Measurements from ENCODE around the gene POU3F4.

POU3F4 gene

GRCh38 chrX:83508006-83508405, at the start of gene POU3F4:
POU3F4 (plus strand) TSS chrX:83508290; CDS start chrX:83508325, 35 bp downstream.
- no peak within 1 kb of the TSS for H3K27ac ChIP-seq (ENCODE audit: low read length)
- peaks cover 41 to 66% of the 10 kb centered on the region in 2 donors for H3K27me3 ChIP-seq (ENCODE audit: control insufficient read depth in 1 of 2, insufficient read depth in 2 of 2, low read length in 2 of 2)
- peaks cover 3% of the 10 kb centered on the region for H3K4me1 ChIP-seq (ENCODE audit: control insufficient read depth, insufficient read depth, low read length)
- no peak within 1 kb of the TSS for H3K9ac ChIP-seq (ENCODE audit: low read length in 2 of 2)
- peak within 1 kb of the TSS in 1 of 2 donors; percentile 22 for H3K4me3 ChIP-seq (ENCODE audit: low read length in 2 of 2)
- peaks cover 0 to 2% of the 10 kb centered on the region in 2 donors for H3K9me3 ChIP-seq (ENCODE audit: control insufficient read depth in 2 of 2, low read length in 2 of 2)
- H3K36me3 ChIP-seq (ENCODE audit: control insufficient read depth in 2 of 2, insufficient read depth in 2 of 2, low read length in 2 of 2) = no peaks in the 10 kb centered on the region

GRCh38 chrX:83469551-83469950, 38.5 kb upstream of the POU3F4 start:
- H3K27me3 ChIP-seq (ENCODE audit: control insufficient read depth in 1 of 2, insufficient read depth in 2 of 2, low read length in 2 of 2) = no peaks in the 10 kb centered on the region
- H3K9me3 ChIP-seq (ENCODE audit: control insufficient read depth in 2 of 2, low read length in 2 of 2) = no peaks in the 10 kb centered on the region
- H3K27ac ChIP-seq (ENCODE audit: low read length) = no peak overlapping the region
- H3K36me3 ChIP-seq (ENCODE audit: control insufficient read depth in 2 of 2, insufficient read depth in 2 of 2, low read length in 2 of 2) = no peaks in the 10 kb centered on the region
- no peak overlapping the region for H3K4me3 ChIP-seq (ENCODE audit: low read length in 2 of 2)
- no peaks in the 10 kb centered on the region for H3K4me1 ChIP-seq (ENCODE audit: control insufficient read depth, insufficient read depth, low read length)
- no peak overlapping the region for H3K9ac ChIP-seq (ENCODE audit: low read length in 2 of 2)

- Histone ChIP-seq H3K9me3 (ENCODE audit: control insufficient read depth in 2 of 2, low read length in 2 of 2) (no peaks in the 10 kb centered on the region), H3K4me3 (ENCODE audit: low read length in 2 of 2) (no peak overlapping the region), H3K4me1 (ENCODE audit: control insufficient read depth, insufficient read depth, low read length) (no peaks in the 10 kb centered on the region), H3K9ac (ENCODE audit: low read length in 2 of 2) (no peak overlapping the region), H3K27me3 (ENCODE audit: control insufficient read depth in 1 of 2, insufficient read depth in 2 of 2, low read length in 2 of 2) (peaks cover 0 to 4% of the 10 kb centered on the region in 2 donors), H3K27ac (ENCODE audit: low read length) (no peak overlapping the region), H3K36me3 (ENCODE audit: control insufficient read depth in 2 of 2, insufficient read depth in 2 of 2, low read length in 2 of 2) (no peaks in the 10 kb centered on the region)
Measured at GRCh38 chrX:83495898-83496297, 12.2 kb upstream of the POU3F4 start.

GRCh38 chrX:83501003-83501402, 7.1 kb upstream of the POU3F4 start:
- H3K27me3 ChIP-seq (ENCODE audit: control insufficient read depth in 1 of 2, insufficient read depth in 2 of 2, low read length in 2 of 2) = peaks cover 7 to 34% of the 10 kb centered on the region in 2 donors
- H3K36me3 ChIP-seq (ENCODE audit: control insufficient read depth in 2 of 2, insufficient read depth in 2 of 2, low read length in 2 of 2) = no peaks in the 10 kb centered on the region
- H3K9ac ChIP-seq (ENCODE audit: low read length in 2 of 2) = no peak overlapping the region
- H3K27ac ChIP-seq (ENCODE audit: low read length) = no peak overlapping the region
- no peak overlapping the region for H3K4me3 ChIP-seq (ENCODE audit: low read length in 2 of 2)
- H3K9me3 ChIP-seq (ENCODE audit: control insufficient read depth in 2 of 2, low read length in 2 of 2) = no peaks in the 10 kb centered on the region
- no peaks in the 10 kb centered on the region for H3K4me1 ChIP-seq (ENCODE audit: control insufficient read depth, insufficient read depth, low read length)

- H3K9me3 ChIP-seq (ENCODE audit: control insufficient read depth in 2 of 2, low read length in 2 of 2) = no peaks in the 10 kb centered on the region
- no peak overlapping the region for H3K9ac ChIP-seq (ENCODE audit: low read length in 2 of 2)
- no peaks in the 10 kb centered on the region for H3K4me1 ChIP-seq (ENCODE audit: control insufficient read depth, insufficient read depth, low read length)
- H3K27ac ChIP-seq (ENCODE audit: low read length) = no peak overlapping the region
- no peak overlapping the region for H3K4me3 ChIP-seq (ENCODE audit: low read length in 2 of 2)
- H3K36me3 ChIP-seq (ENCODE audit: control insufficient read depth in 2 of 2, insufficient read depth in 2 of 2, low read length in 2 of 2) = no peaks in the 10 kb centered on the region
- peaks cover 7 to 34% of the 10 kb centered on the region in 2 donors for H3K27me3 ChIP-seq (ENCODE audit: control insufficient read depth in 1 of 2, insufficient read depth in 2 of 2, low read length in 2 of 2)
Measured at GRCh38 chrX:83501530-83501929, 6.6 kb upstream of the POU3F4 start.

GRCh38 chrX:83504721-83505479, 3.2 kb upstream of the POU3F4 start:
- H3K27ac ChIP-seq (ENCODE audit: low read length) = no peak overlapping the region
- H3K36me3 ChIP-seq (ENCODE audit: control insufficient read depth in 2 of 2, insufficient read depth in 2 of 2, low read length in 2 of 2) = no peaks in the 10 kb centered on the region
- no peak overlapping the region for H3K4me3 ChIP-seq (ENCODE audit: low read length in 2 of 2)
- H3K27me3 ChIP-seq (ENCODE audit: control insufficient read depth in 1 of 2, insufficient read depth in 2 of 2, low read length in 2 of 2) = peaks cover 24 to 59% of the 10 kb centered on the region in 2 donors
- no peaks in the 10 kb centered on the region for H3K9me3 ChIP-seq (ENCODE audit: control insufficient read depth in 2 of 2, low read length in 2 of 2)
- no peaks in the 10 kb centered on the region for H3K4me1 ChIP-seq (ENCODE audit: control insufficient read depth, insufficient read depth, low read length)
- no peak overlapping the region for H3K9ac ChIP-seq (ENCODE audit: low read length in 2 of 2)

GRCh38 chrX:83508526-83509253, 600 bp downstream of the POU3F4 start:
- H3K27me3 ChIP-seq (ENCODE audit: control insufficient read depth in 1 of 2, insufficient read depth in 2 of 2, low read length in 2 of 2) = peaks cover 37 to 61% of the 10 kb centered on the region in 2 donors
- H3K27ac ChIP-seq (ENCODE audit: low read length) = no peak overlapping the region
- no peak overlapping the region for H3K9ac ChIP-seq (ENCODE audit: low read length in 2 of 2)
- peaks cover 3% of the 10 kb centered on the region for H3K4me1 ChIP-seq (ENCODE audit: control insufficient read depth, insufficient read depth, low read length)
- H3K36me3 ChIP-seq (ENCODE audit: control insufficient read depth in 2 of 2, insufficient read depth in 2 of 2, low read length in 2 of 2) = no peaks in the 10 kb centered on the region
- H3K9me3 ChIP-seq (ENCODE audit: control insufficient read depth in 2 of 2, low read length in 2 of 2) = peaks cover 0 to 2% of the 10 kb centered on the region in 2 donors
- peak overlapping the region in 1 of 2 donors; percentile 22 for H3K4me3 ChIP-seq (ENCODE audit: low read length in 2 of 2)

GRCh38 chrX:83509254-83509801, 1.2 kb downstream of the POU3F4 start:
- peaks cover 0 to 2% of the 10 kb centered on the region in 2 donors for H3K9me3 ChIP-seq (ENCODE audit: control insufficient read depth in 2 of 2, low read length in 2 of 2)
- no peak overlapping the region for H3K4me3 ChIP-seq (ENCODE audit: low read length in 2 of 2)
- H3K4me1 ChIP-seq (ENCODE audit: control insufficient read depth, insufficient read depth, low read length) = peaks cover 3% of the 10 kb centered on the region
- H3K27me3 ChIP-seq (ENCODE audit: control insufficient read depth in 1 of 2, insufficient read depth in 2 of 2, low read length in 2 of 2) = peaks cover 37 to 57% of the 10 kb centered on the region in 2 donors
- H3K9ac ChIP-seq (ENCODE audit: low read length in 2 of 2) = no peak overlapping the region
- H3K27ac ChIP-seq (ENCODE audit: low read length) = no peak overlapping the region
- no peaks in the 10 kb centered on the region for H3K36me3 ChIP-seq (ENCODE audit: control insufficient read depth in 2 of 2, insufficient read depth in 2 of 2, low read length in 2 of 2)

- Histone ChIP-seq H3K9ac (ENCODE audit: low read length in 2 of 2) (no peak overlapping the region), H3K36me3 (ENCODE audit: control insufficient read depth in 2 of 2, insufficient read depth in 2 of 2, low read length in 2 of 2) (no peaks in the 10 kb centered on the region), H3K4me3 (ENCODE audit: low read length in 2 of 2) (peak overlapping the region in 1 of 2 donors; percentile 55), H3K27ac (ENCODE audit: low read length) (no peak overlapping the region), H3K27me3 (ENCODE audit: control insufficient read depth in 1 of 2, insufficient read depth in 2 of 2, low read length in 2 of 2) (peaks cover 34 to 50% of the 10 kb centered on the region in 2 donors), H3K9me3 (ENCODE audit: control insufficient read depth in 2 of 2, low read length in 2 of 2) (peaks cover 0 to 2% of the 10 kb centered on the region in 2 donors), H3K4me1 (ENCODE audit: control insufficient read depth, insufficient read depth, low read length) (peaks cover 3% of the 10 kb centered on the region)
Measured at GRCh38 chrX:83510510-83511062, 2.5 kb downstream of the POU3F4 start.

- H3K9ac ChIP-seq (ENCODE audit: low read length in 2 of 2) = no peak overlapping the region
- peaks cover 3% of the 10 kb centered on the region for H3K4me1 ChIP-seq (ENCODE audit: control insufficient read depth, insufficient read depth, low read length)
- H3K27me3 ChIP-seq (ENCODE audit: control insufficient read depth in 1 of 2, insufficient read depth in 2 of 2, low read length in 2 of 2) = peaks cover 34 to 47% of the 10 kb centered on the region in 2 donors
- H3K27ac ChIP-seq (ENCODE audit: low read length) = no peak overlapping the region
- no peak overlapping the region for H3K4me3 ChIP-seq (ENCODE audit: low read length in 2 of 2)
- peaks cover 0 to 2% of the 10 kb centered on the region in 2 donors for H3K9me3 ChIP-seq (ENCODE audit: control insufficient read depth in 2 of 2, low read length in 2 of 2)
- no peaks in the 10 kb centered on the region for H3K36me3 ChIP-seq (ENCODE audit: control insufficient read depth in 2 of 2, insufficient read depth in 2 of 2, low read length in 2 of 2)
Measured at GRCh38 chrX:83511208-83511607, 3.1 kb downstream of the POU3F4 start.
